NCI-H2171 (cell line): ENCODE data around the gene TTLL10.

Experiments used
- DNase-seq: peaks from one replicate; lab custom pipeline; 2025; lab: John Stamatoyannopoulos, UW

TTLL10 gene

DNA sequence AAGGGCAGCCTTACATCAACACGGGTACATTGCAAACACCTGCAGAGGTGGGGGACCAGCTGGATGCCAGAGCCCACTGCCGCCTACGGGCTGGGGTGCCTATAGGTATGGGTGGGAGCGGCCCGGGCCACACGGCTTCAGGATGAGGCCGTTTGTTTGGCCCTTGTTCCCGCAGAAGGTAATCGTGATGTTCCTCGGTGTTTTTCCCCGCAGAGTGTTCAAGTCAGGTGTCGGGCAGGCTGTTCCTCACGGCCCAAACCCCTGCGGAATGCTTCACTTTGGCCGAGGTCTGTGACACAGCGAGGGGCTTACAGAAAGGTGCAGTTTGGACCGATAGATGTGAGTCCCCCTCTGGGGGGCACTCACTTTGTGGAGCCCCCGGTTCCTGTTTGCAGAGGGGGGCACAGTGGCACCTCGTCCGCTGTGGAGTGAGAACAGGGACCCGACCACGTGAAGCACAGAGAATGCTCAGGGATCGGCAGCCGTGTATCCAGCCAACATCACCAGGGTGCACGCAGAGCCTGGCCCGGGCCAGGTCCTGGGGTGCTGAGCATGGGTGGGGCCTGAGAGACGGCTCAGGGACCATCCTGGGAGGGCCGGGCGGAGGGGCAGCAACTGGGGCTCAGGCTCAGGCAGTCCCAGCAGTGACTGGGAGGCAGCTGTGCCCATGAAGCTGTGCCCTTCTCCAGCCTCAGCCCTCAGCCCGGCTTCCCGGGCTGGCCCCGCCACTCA lies 453 bp upstream of the TTLL10 start:
- no peak for DNase-seq

DNA sequence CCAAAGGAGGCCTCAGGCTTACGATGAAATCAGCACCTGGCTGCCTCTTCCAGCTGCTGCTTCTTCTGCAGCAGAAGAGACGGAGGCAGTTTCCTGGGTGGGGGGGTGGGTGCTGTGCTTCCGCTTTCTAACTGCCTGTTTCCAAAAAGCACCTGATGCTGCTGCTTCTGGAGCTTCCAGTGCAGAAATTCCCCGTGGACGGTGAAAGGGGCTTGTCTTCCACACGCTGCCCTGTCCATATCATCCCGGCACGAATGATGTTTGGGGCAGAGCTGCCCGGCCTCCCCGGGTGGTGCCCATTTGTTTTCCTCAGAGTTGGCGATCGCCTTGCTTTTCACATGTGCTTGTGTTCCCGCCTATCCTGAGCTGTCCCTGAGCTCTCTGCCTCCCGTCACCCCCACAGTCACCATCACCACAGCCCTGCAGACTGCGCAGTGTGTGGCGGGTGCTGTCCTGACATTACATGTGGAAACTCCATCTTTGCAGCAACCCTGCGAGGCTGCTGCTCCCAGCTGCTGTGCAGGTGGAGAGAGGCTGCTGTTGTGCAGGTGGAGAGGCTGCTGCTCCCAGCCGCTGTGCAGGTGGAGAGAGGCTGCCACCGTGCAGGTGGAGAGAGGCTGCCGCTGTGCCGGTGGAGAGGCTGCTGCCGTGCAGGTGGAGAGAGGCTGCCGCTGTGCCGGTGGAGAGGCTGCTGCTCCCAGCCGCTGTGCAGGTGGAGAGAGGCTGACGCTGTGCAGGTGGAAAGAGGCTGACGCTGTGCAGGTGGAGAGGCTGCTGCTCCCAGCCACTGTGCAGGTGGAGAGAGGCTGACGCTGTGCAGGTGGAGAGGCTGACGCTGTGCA lies 1.8 kb downstream of the TTLL10 start:
- DNase-seq, result no peak

DNA sequence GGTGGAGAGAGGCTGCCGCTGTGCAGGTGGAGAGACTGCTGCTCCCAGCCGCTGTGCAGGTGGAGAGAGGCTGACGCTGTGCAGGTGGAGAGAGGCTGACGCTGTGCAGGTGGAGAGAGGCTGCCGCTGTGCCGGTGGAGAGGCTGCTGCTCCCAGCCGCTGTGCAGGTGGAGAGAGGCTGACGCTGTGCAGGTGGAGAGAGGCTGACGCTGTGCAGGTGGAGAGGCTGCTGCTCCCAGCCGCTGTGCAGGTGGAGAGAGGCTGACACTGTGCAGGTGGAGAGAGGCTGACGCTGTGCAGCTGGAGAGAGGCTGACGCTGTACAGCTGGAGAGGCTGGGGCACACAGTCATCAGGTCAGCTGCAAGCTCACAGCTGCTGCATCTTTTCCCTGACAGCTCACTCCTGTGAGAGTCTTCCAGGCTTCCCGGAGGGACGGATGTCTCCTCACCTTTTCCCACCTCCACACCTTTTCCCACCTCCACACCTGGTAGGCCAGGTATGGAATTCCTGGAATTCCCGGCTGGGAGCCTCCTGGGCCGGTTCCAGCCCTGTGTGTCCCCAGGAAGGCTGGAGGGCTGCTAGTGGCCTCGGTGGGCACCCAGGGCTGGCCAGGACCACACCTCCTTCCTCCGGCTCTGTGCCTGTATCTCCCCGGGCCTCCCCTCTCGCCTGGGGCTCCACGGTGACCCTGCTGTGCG lies 2.5 kb downstream of the TTLL10 start:
- peak; percentile 53 for DNase-seq

DNA sequence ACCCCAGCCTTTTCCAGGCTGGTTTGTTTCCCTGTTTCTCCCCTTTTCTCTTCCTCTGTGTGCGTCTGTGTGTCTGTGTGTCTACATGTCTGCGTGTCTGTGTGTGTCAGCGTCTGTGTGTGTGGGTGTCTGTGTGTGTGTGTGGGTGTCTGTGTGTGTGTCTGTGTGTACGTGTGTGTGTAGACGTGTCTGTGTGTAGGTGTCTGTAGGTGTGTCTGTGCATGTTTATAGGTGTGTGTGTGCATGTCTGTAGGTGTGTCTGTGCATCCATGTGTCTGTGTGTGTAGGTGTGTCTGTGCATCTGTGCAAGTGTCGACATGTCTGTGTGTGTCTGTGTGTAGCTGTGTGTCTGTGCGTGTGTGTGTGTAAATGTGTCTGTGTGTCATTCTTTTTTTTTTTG lies 3.3 kb downstream of the TTLL10 start:
- no peak for DNase-seq

DNA sequence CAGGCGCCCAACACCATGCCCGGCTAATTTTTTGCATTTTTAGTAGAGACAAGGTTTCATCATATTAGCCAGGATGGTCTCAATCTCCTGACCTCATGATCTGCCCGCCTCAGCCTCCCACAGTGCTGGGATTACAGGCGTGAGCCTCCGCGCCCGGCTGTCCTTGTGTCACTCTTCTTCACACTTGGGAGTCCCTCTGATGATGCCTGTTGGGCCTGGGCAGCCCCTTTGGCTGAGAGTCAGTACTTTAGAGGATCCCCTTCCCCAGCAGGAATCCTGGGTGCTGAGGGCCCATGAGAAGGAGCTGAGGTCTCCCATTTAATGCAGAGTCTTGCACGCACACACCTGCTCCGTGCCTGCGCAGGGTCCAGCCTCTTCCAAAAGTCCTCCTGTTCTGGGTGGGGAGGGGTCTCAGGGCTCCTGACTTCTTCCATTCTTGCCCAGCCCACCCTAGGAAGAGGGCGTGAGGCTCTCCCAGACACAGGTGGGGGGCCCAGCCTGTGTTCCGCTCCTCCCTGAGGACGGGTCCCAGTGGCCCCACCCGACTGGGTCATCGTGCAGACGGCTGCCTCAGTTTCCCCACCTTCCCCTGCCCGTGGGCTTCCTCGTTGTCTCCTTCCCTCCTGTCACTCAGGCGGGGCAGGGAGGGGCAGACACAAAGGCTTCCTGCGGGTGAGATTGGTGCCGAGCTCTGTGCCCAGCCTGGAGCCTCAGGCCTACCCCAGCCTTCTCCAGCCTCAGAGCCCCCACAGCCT lies 3.9 kb downstream of the TTLL10 start:
- DNase-seq, result no peak

DNA sequence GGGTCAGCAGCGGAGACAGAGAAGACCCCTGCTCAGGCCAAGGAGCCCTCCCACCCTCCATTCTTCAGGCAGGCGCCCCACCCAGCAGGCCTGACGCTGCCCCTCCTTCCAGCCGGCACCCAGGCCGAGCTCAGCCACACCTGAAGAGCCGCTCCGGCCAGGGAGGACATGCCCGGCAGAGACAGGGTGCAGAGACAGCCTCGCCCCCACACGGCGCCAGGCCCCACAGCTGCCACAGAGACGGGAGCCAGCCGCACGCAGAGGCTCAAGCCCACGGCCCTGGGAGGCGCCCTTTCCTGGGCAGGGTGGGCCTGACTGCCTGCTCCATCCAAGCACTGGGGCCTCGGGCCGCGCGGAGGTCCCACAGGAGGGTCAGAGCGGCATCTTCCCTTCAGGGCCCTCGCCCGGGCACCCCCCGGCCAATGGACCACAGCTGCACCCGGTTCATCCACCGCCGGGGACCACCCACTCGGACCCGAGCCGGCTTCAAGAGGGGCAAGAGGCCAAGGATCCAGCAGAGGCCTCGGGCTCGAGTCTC lies 5.2 kb downstream of the TTLL10 start:
- no peak for DNase-seq

DNA sequence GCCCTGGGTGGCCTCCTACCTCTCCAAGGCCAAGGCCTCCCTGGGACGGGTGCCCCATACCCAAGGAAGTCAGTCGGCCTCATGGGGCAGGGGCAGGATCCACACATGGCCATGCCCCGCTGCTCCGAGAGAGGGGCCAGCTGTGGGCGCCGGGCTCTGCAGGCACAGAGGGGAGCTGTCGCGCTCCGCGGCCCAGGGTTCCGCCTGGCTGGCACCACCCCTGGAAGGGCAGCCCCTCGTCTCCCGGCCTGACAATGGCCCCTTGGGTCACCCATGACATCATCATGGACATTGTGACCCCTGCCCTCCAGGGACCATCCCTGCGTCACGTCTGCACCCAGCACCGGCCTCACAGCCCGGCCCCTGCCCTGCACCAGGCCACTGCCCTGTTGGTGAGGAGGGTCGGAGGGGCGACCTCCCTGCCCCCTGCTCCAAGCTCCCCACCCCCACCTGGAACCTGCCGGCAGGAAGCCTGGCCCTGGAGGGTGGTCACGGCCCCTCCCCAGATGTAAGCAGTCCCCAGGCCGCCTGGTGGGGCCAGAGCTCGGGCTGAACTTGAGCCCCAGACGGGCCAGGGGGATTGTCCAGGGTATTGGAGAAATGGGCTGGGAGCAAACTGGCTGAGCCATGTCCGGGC lies 5.8 kb downstream of the TTLL10 start:
- no peak for DNase-seq

DNA sequence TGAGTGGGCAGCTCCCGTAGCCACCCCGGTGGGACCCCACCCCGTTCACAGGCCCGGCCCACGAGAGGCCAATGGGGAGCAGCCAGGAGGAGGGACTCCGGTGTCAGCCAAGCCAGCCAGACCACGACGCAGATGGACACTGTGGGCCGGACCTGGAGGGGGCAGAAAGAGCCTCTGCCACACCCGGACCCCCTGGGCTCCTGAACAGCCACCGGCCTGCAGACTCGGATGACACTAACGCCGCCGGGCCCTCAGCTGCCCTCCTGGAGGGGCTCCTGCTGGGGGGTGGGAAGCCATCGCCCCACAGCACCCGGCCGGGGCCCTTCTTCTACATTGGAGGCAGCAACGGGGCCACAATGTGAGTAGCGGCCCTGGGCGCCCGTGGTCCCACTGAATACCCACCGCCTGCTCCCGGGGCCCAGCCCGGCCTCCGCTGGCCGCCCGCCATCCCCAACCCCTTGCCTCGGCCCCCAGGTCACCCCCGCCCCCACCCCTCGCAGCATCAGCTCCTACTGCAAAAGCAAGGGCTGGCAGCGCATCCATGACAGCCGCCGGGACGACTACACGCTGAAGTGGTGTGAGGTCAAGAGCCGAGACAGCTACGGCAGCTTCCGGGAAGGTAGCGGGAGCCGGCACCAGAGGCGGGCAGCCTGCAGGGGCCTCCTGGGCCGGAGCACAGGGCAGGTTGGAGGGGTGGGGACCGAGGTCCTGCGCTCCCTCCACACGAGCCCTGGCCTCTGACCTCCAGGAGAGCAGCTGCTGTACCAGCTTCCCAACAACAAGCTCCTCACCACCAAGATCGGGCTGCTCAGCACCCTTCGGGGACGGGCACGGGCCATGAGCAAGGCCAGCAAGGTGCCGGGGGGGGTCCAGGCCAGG lies 6.5 kb downstream of the TTLL10 start:
- DNase-seq, result no peak

DNA sequence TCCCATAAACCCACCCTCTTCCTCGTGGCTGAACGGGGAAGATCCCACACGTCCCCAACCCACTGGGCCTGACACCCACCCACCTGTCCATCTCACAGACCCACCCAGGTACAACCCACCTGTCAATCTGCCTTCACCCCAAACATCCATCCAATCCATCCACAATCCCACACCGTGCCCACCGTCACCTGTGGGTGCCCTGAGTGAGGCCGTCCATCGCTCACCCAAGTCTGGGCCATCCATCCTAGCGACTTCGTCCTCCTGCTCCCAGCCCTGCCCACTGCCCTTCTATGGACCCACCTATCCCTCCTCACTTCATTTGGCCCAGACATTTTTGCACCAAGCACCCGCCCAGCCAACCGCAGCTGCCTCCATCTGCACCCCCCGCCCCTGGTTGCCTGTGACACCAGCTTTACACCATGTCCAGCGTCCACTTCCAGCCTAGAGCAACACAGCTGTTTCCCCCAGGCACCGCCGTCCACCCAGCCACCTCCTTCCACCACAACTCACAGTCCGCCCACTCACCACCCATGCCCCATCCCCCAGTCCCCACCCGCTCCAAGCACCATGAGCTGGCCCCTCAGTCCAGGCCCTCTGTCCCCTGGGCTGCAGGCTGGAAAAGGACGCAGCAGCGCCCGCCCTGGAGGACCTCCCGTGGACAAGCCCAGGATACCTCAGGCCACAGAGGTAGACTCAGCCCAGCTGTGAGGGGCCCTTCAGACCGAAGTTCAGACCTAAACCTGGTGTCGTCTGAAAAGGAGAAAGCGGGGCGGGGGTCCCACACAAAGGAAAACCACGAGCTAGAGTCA lies 7.7 kb downstream of the TTLL10 start:
- no peak for DNase-seq

DNA sequence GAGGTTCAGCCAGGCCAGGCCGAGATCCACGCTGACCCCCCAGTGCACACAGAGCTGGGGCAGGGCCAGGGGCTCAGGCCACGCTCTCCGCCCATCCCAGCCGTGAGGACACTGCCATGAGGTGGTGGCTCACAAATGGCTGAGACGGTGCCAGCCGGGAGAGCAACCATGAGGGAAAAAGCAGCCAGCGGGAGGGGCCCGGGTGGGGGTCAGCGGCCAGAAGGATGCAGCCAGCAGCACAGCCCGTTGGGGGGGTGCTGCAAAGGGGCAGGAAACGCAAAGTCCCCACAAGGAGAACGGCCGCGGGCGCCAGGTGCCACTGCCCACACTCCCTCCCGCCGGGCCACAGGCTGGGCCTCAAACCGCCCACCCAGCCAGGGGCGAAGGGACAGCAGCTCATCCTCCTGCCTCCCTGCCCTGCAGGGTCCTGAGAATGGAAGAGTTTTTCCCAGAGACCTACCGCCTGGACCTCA lies 8.3 kb downstream of the TTLL10 start:
- no peak for DNase-seq

DNA sequence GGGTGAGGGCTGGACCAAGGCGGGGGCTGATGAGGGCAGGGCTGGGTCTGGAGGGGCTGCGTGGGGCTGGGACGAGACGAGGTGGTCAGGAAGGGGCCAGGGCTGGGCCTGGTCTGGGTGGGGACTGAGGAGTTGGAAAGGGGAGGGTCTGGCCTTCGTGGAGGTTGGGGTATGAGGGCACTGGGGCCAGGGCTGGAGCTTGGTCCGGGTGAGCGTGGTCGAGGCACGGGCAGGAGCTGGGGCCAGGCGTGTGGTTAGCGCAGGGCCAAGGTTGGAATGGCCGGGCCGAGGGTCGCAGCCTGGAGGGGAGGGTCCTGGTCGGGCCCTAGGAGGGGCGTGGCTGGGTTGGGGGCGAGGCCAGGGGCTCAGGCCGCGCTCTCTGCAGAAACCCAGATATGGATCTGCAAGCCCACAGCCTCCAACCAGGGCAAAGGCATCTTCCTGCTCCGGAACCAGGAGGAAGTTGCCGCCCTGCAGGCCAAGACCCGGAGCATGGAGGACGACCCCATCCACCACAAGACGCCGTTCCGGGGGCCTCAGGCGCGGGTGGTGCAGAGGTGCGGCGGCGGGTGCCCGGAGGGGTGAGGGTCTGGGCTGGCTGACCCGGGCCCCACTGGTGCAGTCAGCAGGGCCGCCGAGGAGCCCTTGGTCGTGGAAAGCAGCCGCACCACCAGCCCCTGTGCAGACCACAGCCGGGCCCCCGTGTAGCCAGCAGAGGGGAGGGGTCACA lies 9.0 kb downstream of the TTLL10 start:
- no peak for DNase-seq

DNA sequence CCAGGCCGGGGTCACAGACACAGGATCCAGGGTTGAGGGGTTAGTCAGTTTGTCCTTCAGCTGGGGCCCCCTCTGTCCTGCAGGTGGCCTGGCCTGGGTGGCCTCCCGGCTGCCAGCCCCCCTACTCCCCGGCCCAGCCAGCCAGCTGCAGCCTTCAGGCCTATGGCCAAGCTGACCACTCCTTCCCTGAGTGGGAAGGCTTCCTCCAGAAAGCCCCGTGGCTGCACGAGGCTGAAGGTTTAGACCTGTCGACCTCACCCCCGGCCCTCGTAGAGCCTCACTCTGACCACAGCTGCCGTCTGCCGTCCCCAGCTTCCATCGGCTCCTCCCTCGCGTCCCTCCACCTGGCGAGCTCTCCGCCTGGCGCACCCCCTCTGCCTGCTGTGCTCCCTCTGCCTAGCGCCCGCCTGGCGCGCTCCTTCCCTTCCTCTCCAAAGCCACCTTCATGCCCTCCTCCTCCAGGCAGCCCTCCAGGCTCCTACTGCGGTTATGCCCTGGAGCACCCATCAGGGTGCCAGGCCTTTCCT lies 9.6 kb downstream of the TTLL10 start:
- DNase-seq, result no peak

DNA sequence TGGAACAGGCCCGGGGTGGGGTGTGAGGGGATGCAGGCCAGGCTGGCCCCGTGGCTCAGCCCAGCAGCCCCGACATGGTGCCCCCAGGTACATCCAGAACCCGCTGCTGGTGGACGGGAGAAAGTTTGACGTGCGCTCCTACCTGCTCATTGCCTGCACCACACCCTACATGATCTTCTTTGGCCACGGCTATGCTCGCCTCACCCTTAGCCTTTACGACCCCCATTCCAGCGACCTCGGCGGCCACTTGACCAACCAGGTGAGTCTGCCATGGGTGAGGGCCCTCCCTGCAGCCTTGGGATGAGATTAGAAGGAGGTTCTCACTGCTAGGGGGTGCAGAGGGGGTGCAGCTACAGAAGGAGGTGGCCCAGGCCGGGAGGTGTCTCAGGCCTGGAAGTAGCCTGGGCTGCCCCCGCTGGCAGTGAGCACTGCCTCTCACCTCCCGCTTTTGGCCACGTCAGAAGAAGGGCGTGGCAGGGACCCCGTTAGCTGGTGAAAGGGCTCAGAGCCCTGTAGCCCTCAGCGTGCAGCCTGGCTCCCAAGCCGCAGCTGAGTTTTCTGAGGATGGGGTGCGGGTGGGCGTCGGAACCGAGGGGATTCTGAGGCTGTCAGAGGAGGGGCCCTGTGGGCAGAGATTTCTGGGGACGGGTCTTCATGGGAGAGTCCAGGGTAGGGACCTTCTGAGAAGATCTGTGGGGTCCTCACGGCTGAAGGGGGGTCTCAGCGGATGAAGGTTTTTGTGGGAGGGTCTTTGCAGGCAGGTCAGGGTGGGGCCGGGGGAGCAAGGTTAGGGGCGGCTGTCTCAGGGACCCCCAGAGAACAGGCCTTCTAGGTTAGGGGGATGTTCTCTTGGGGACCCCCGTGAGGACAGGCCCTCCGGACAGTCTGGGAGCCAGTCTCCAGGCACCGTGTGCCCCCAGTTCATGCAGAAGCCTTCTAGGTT lies 10.4 kb downstream of the TTLL10 start:
- no peak for DNase-seq

DNA sequence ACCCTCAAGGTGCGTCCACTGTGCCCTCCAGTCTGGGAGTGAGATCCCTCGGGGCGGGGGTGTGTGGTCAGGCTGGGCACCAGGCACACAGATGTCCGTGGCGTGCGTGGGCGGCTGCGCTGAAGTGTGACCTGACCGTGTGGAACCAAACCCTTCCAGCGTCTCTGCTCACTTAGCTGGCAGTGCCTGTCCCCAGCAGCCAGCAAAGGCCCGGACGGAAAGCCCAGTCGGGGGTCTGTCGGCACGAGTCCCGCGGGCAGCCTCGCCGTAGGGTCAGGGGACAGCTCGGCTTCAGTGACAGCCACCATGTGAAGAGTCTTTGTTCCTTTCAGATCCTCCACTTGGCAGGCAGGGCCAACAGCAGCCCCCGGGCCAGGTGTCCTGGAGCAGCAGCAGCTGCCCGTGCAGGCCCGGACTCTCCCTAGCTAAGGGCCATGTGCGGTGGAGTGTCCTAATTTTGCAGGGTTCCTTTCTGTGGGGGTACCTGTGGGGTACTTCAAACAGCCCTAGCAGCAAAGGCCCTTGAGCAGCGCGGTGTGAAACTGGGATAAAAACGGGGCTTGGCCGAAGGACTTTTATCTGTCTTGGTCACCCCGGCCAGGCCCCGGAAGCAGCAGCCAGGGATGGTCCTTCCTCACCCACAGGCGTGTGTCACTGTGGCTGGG lies 11.6 kb downstream of the TTLL10 start:
- no peak for DNase-seq

DNA sequence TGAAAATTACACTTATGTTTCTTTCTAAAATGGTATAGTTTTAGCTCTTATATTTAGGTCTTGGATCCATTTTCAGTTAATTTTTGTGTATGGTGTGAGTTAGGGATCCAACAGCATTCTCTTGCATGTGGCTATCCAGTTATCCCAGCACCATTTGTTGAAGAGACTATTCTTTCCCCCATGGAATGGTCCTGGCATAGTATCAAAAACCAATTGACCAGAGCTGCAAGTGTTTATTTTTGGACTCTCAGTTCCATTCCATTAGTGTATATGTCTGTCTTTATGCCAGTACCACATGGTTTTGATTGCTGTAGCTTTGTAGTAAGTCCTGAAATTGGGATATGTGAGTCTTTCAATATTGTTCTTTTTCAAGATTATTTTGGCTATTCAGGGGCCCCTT lies 14.3 kb downstream of the TTLL10 start:
- no peak for DNase-seq

DNA sequence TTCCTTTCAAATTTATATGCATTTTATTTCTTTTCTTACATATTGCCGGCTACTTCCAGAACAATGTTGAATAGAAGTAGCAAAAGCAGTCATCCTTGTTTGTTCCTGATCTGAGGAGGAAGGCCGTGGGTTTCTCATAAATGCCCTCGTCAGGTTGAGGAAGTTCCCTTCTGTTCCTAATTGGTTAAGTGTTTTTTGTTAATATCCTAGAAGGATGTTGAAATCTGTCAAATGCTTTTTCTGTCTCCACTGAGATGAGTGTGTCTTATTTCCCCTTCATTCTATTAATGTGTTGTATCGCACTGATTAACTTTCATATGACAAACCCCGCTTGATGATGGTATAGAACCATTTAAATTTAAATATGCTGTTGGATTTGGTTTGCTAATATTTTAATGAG lies 15.4 kb downstream of the TTLL10 start:
- no peak for DNase-seq

DNA sequence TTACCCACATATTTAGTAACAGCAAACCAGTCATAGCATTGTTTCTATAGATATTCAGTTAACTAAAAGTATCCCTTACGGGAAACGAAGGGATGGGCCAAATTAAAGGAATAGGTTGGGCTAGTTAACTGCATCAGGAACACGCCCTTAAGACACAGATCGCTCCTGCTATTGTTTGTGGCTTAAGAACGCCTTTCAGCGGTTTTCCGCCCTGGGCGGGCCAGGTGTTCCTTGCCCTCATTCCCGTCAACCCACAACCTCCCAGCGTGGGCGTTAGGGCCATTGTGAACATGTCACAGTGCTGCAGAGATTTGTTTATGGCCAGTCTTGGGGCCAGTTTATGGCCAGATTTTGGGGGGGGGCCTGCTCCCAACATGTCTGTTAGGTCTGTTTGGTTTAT lies 18.1 kb downstream of the TTLL10 start:
- no peak for DNase-seq
